ENCODE results near the gene MAT1A.
"Not testable (repeated sequence)": the region's sequence is repeated elsewhere in the genome, so short reads cannot be mapped to it uniquely, and the experiment has no call there.

Gene MAT1A

DNA sequence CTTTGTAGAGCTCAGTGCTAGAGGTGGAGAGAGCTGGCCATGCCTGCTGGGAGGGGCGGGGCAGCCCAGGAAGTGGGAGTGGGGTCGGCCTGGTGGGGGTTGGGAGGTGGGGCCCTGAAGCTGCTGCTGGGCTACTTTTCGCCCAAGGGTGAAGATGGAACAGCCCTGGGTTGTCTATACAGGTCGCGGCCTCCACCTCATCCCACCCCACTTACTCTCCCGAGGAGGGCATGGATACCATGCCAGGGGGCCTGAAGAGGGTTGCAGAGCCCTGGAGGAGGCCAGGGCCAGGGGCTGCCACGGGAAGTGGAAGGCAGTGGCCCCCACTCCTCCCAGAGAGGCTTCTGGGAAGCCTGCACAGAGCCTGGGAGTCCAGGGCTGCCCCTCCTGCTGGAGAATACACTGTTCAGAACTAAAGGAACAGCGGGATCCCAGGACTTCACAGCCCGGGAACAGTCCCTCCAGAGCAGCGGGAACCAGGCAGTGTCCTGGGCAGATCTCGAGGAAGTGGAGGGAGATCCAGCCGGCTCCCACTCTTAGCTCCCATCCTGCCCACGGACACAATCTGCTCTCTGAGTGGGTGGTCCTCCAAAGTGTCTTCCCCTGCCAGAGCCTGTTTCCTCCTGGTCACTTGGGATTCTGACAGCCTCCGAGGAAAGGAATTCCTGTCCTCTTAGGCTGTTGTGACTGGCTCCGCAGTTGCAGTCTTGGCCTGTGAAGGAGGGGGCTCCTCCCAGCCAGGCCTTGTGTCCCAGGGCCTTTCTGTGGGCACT lies 23.5 kb downstream of the MAT1A start:
- DNase-seq (ENCODE audit: low read depth in 1 of 2, low spot score in 1 of 2), result no peak

GRCh38 chr10:80264081-80265056 lies 25.1 kb downstream of the MAT1A start:
- no peak for DNase-seq (ENCODE audit: low read depth in 1 of 2, low spot score in 1 of 2)

GRCh38 chr10:80261316-80262030 lies 28.0 kb downstream of the MAT1A start:
- DNase-seq (ENCODE audit: low read depth in 1 of 2, low spot score in 1 of 2), result no peak

- DNase-seq (ENCODE audit: low read depth in 1 of 2, low spot score in 1 of 2), result no peak
Measured at GRCh38 chr10:80260295-80261243, 28.9 kb downstream of the MAT1A start.

DNA sequence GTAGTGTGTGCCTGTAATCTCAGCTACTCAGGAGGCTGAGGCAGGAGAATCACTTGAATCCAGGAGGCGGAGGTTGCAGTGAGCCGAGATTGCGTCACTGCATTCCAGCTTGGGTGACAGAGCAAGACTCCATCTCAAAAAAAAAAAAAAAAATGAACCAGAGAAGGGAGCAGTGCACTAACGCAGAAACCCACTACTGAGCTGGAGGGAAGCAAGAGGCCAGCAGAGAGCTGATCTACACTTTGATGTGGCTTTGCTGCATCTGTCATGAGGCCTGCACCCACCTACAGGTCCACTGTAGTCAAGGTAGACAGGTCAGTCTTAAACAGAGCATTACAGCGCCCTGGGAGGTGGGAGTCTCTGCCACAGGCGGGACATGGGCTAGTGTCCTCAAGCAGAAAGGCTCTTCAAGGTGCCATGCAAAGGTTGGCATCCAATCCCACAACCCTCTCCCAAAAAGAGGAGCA lies 30.0 kb downstream of the MAT1A start:
- DNase-seq (ENCODE audit: low read depth in 1 of 2, low spot score in 1 of 2), result no peak

- not testable (repeated sequence) for DNase-seq (ENCODE audit: low read depth in 1 of 2, low spot score in 1 of 2)
Measured at GRCh38 chr10:80256798-80257197, 32.7 kb downstream of the MAT1A start.

DNA sequence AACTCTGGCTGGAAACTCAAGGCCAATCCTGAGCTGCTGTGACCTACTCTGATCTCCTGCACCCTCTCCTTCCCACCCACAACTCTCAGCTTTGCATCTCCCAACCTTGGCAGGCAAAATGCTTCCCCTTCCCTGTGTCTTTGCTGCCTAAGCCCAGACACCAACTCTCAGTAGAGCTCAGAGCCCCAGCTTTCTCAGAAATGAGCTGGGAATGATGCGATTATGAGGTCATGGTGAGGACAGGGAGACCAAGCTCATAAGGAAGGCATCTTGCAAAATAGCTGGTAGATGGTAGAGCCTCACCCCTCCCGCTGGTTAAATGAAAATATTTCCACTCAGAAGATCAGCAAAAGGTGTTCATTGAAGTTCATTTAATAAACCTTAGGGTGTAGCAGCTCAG lies 34.7 kb downstream of the MAT1A start:
- not testable (repeated sequence) for DNase-seq (ENCODE audit: low read depth in 1 of 2, low spot score in 1 of 2)

DNA sequence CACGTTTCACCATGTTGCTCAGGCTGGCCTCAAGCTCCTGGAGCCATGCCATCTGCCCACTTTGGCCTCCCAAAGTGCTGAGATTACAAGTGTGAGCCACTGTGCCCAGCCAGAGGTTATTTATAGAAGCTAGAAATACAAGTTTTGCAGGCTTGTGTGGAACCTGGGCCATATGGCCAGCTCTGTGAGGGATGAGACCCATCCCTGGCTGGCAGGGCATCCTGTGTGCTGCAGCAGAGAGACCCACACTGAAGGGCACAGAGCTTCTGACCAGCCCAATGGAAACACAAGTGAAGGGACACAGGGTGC lies 35.5 kb downstream of the MAT1A start:
- DNase-seq (ENCODE audit: low read depth in 1 of 2, low spot score in 1 of 2), result not testable (repeated sequence)

DNA sequence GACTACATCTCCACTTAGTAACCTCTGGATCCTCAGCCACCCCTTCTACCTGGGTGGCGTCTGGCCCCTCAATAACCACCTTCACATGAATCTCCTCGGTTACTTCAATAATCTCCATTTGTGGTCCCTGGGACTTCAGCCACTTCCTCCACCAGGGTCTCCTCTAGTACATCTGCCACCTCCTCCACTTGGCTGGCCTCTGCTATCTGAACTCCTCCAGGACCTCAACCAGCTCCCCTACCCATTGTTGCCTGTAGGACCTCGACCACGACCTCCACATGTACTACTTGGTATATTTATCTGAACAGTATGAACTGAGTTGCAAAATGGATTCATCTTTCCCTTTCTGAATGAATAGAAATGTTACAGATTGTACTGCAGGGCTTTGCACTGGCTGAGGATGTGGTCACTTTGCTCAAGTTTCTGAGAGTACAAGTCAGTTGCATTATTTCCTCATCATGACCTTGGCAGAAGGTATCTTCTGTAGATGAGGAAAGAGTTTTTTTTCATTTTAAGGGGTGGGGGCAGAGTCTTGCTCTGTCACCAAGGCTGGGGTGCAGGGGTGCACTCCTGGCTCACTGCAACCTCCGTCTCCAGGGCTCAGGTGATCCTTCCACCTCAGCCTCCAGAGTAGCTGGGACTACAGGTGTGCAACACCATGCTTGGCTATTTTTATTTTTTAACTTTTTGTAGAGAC lies 36.0 kb downstream of the MAT1A start:
- DNase-seq (ENCODE audit: low read depth in 1 of 2, low spot score in 1 of 2), result no peak

DNA sequence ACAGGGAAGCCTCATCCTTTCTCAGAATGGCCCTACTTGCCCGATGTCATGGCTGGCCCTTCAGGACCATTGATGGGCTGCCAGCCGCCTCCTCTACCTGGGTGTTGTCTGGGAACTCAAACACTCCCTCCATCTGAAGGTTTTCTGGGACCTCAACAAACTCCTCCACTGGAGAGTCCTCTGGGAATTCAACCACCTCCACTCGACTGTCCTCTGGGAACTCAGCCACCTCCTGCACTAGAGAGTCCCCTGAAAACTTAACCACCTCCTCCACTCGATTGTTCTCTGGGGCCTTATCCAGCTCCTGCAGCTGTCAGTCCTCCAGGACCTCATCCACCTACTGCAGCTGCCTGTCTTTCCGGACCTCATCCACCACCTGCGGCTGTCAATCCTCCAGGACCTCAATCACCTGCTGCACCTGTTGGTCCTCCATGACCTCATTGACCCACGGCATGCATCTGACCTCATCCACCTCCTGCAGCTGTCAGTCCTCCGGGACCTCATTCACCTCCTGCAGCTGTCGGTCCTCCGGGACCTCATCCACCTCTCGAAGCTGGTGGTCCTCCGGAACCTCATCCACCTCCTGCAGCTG lies 37.1 kb downstream of the MAT1A start:
- DNase-seq (ENCODE audit: low read depth in 1 of 2, low spot score in 1 of 2), result no peak

GRCh38 chr10:80251703-80252280 lies 37.7 kb downstream of the MAT1A start:
- DNase-seq (ENCODE audit: low read depth in 1 of 2, low spot score in 1 of 2), result not testable (repeated sequence)

DNA sequence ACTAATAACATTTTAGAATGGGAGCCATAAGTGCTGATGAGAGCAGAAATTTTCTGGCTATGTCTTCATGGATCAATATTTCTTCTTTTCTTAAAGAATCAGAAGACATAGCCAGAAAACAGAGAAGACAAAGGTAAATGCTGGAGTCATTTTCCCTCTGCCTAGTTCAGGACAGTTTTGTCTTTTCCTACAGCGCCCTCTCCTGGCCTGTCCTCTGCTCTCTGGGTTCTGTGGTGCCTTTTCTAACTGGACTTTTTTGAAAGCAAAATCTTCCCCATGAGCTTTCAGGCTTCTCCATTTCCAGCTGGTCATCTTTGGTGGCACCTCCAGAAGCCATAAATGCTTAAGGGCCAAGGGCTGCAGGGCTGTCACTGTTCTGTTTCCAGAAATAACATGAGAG lies 39.1 kb downstream of the MAT1A start:
- DNase-seq (ENCODE audit: low read depth in 1 of 2, low spot score in 1 of 2), result not testable (repeated sequence)

GRCh38 chr10:80249906-80250305 lies 39.6 kb downstream of the MAT1A start:
- not testable (repeated sequence) for DNase-seq (ENCODE audit: low read depth in 1 of 2, low spot score in 1 of 2)

DNA sequence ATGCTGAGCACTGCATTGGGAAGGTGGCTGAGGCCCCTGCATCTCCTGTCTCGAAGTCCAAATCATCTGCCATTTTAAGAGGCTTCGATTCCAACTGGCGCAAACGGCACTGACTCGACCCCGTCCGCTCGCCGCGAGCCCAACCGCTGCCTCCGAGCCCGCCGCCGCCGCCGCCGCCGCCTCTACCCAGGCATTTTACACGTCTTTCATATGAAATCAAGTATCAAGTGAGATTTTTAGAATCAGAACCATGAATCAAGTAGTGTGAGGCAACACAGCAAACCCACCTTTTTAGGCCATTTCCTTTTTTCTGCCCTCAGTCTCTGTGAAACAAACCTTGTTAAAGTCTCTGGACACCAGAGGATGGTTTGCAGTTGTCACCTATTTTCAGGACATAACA lies 41.8 kb downstream of the MAT1A start:
- not testable (repeated sequence) for DNase-seq (ENCODE audit: low read depth in 1 of 2, low spot score in 1 of 2)

DNA sequence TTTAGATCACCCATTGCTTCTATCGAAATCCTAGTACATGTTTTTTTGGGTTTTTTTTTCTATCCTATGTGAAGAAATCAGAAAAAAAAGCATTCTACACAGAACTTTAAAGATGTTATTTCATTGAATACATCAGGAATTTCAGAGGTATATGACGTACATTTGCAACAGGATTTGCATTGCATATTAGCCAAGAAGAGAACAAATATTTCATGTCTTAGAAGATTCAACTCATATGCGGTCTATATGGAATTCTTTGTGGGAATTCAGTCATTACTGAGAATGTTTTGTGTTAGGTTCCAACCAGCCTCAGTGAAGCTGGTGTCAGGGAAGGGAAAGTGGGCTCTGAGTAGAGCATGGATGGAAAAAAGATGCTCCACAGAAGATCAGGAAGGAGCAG lies 45.1 kb downstream of the MAT1A start:
- DNase-seq (ENCODE audit: low read depth in 1 of 2, low spot score in 1 of 2), result not testable (repeated sequence)

GRCh38 chr10:80242341-80242740 lies 47.1 kb downstream of the MAT1A start:
- not testable (repeated sequence) for DNase-seq (ENCODE audit: low read depth in 1 of 2, low spot score in 1 of 2)

DNA sequence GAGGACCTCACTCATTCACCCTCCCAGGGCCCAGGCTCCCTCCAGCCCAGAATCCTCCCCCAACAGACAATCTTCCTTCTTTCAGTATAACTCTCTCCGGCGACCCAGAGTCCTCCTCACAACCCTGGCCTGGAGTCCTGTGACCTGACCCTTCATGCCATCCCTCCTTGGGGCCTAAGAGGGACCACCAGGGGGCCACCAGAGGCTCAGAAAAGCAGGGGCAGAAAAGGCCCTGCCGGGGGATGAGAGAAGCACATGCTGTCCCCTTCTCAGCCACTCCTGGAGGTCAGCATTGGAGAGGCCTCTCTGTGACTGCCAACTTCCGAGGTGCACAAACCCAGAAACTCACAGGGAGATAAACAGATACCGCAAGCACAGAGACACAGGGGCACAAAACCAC lies 53.0 kb downstream of the MAT1A start:
- not testable (repeated sequence) for DNase-seq (ENCODE audit: low read depth in 1 of 2, low spot score in 1 of 2)

GRCh38 chr10:80234331-80235235 lies 54.9 kb downstream of the MAT1A start:
- not testable (repeated sequence) for DNase-seq (ENCODE audit: low read depth in 1 of 2, low spot score in 1 of 2)
